ENCODE results near the gene ATP9B.

Gene ATP9B

DNA sequence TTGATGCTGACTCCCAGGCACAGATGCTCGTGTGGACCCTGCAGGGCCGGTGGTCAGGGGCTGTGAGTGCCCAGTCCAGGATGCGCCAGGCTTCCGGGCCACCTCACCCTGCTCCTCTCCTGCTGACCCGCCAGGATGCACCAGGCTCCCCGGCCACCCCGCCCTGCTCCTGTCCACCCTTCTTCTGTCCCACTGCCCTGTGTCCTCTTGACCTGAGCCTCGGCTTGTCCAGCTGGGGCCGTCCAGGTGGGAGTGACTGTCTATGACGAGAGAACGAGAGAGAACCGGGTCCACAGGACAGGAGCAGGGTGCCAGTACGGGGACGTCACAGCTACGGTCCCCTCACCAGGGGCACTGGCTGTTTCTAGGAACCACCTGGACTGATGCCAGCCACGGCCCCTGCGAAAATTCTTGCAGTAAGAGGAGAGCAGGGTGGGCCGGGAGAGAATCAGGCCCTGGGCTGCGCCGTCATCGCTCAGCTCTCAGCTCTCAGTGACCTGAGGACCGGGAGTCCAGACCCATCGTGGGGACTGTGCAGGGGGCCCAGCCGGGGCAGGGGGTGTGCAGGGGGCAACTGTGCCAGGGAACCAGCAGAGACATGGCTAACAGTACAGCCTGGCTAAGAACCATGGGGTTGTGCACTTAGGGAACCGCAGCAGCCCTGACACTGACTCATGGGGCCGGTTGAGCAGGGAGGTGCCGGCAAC is 313.6 kb downstream of the ATP9B start:
- DNase-seq (ENCODE audit: low read depth), result no peak

DNA sequence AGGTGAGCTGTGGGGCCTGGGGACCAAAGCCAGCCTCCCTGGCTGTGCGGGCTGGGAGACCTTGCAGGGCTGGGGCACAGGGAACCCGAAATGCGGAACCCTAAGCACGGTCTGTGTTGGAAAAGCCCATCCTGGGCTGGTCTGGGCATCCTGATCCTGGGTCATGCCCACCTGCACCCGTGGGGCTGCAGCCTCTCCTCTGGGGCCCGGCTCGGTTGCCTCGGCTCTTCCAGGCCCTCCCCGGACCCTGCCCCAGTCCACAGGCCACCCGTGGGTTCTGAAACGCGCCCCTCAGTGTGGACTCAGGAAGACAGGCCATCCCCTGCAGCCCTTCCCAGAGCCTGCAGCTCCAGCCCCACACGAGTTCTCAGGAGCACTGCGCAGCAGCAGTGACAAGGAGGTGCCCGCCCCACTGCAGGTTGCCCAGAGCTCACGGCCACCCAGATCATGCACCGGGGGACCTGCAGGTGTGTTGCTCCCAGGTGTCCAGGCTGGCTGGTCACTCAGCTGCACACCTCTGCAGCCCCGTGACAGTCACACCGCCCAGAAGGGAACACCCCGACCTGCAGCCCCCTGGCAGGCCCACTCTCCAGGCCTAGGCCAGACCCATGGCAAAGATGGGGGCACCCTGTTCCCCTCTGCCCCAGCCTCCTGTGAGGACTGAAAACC is 314.3 kb downstream of the ATP9B start:
- DNase-seq (ENCODE audit: low read depth), result no peak

DNA sequence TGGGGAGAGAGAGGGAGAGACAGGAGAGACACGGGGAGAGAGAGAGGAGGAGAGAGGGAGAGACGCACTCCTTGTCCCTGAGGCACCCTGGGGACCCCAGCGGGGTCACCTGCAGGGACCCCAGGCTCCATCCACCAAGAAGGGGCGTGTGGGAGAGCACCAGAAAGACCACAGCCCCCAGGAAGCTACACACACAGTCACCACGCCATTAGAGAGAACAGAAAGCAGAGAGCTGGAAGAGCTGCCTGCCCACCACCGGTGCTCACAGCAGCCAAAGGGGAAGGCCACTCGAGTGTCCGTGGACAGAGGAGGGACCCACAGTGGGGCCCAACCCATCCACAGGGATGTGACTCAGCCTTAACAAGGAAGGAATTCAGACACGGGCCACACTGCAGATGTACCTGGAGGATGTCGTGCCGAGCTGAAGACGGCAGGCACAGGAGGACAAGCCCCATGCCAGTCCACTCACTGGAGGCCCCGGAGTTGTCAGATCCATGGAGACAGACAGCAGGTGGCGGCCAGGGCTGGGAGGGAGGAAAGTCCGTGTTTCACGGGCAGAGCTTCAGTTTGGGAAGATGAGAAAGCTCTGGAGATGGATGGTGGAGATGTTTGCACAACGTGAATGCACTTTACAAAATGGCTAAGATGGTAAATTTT is 315.1 kb downstream of the ATP9B start:
- no peak for DNase-seq (ENCODE audit: low read depth)

DNA sequence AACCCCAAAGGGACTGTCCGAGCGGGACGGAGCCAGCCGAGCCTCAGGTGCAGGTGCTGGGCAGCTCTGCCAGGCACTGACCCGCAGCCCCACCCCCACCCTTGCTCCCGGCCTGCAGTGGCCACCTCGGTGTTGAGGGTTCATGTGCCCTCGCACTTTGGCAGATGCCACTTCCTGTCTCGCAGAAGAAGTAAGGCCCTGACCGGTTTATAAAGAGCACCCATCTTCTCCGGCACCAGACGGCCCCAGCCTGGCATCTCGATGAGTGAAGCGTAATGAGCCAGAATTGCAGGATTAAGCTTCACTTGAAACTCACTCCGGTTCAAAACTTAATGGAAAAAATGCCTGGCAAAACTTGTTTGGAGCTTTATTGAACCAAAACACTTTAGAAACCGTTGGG is 315.6 kb downstream of the ATP9B start:
- no peak for DNase-seq (ENCODE audit: low read depth)

DNA sequence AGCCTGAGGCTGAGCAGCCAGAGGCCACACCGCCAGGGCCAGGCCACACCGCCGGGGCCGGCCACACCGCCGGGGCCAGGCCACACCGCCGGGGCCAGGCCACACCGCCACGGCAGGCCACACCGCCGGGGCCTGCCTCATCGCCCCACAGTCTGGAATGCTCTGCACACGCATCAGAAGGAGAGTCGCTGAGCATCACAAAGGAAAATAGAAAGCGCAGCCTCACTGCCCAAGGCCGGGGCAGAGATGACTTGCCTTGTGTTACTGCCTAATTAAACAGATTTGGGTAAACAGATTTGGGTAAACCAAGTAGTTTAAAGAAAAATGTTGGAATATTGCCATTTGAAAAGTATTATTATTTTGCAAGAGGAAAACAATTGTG is 316.1 kb downstream of the ATP9B start:
- no peak for DNase-seq (ENCODE audit: low read depth)

DNA sequence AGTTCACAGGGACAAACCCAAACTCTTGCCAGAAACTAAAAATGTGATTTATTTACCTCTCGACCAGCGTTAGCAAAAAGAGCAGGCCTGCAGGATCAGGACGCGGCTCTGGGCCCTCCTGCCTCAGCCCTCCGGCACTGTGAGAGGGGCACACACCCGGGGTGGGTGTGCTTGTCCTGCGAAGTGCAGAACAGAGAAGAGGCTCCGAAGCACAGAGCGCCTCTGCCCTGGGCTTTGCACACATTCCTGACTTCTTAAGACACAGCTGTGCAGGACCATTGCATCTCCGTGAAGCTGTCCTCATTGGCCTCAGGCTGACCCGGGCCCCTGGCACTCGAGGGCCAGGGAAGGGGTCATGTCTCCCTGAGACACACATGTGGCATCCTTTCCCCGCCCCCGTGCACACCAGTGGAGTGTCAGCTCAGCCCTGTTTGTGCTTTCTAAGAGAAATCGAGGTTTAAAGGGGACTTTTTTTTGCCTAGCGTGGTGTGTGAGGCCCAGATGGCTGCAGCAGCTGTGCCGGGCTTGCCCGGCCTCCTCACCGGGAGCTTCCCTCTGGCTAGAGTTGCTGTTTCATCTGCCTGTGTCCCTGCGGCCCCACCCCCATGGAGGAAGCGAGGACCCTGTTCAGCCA is 316.6 kb downstream of the ATP9B start:
- no peak for DNase-seq (ENCODE audit: low read depth)

DNA sequence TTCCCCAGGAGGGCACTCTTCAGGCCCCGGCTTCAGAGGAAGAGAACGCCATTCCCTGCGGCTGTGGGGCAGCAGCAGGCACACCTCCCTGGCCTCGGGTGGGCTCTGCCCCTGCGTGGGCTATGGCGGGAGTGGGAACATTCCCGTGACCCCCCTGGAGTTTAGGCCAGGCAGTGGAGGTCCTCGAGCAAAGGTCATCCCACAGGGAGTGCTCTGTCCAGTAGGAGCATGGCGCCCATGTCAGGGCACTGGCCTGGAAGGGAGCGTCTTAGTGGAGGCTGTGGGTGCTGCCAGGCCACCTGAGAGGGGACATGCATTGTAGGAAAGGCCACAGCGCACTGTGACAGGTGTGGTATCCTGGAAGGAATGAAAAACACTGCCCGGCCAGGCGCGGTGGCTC is 317.4 kb downstream of the ATP9B start:
- DNase-seq (ENCODE audit: low read depth), result no peak

DNA sequence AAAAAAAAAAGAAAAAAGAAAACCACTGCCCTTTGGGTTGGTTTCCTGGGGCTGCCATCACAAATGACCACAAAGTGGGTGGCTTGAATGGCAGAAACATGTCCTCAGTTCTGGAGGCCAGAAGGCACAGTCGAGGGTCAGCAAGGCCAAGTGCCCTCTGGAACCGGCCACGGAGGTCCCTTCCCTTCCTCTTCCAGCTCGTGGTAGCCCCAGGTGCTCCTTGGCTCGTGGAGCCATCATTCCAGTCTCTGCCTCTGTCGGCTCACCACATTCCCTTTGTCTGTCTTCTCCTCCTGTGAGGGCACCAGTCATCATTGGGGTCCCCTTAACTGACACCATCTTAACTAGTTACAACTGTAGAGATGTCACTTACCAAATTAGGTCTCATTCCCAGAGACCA is 318.0 kb downstream of the ATP9B start:
- no peak for DNase-seq (ENCODE audit: low read depth)

DNA sequence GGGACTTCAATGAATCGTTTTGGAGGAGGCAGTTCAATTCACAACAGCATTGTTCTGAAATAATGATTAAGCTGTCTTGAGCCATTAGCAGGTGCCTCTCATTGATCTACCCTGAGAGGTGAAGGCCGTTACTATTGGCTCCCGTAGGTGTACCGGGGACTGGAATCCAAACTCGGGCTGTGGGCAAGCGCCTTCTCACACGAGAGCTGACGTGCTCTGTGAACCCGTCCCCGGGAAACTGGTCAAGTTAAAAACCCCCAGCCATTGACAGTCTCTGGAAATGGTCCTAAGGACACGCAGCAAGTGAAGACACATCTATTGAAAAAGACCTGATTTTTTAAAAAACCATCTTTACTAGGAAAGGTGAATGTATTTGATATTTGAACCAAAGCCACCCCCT is 318.4 kb downstream of the ATP9B start:
- DNase-seq (ENCODE audit: low read depth), result no peak

DNA sequence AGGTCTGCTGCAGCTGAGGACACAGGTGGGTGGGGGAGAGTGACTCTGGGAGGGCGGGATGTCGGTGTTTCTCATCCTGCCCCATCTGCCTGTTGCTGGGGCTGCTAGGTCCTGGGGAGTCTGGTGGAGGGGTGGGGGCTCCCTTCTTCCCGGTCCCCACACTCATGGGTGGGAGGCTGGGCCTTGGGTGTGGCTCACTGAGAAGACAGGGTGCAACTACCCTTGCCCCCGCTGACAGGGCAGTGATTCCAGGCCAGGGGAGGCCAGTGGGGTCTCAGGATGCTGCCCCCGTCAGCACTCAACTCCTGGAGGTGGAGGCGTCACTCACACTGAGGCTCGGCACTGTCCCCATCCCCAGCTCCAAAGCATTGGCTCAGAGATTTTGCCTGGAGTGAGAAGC is 318.8 kb downstream of the ATP9B start:
- no peak for DNase-seq (ENCODE audit: low read depth)

DNA sequence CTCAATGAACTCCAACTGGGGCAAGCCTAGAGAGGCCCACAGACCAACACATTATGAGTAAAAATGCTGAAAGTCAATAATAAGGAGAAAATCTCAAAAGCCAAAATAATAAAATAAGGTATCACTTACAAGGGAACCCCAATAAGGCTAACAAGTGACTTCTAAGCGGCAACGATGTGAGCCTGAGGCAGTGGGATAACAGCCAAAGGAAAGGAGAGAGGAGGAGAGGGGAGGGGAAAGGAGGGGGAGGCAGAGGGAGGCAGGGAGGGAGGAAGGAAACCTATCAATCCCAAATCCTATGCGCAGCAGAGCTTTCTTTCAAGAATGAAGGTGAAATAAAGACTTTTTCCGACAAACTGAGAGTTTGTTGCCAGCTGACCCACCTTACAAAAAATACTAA is 320.5 kb downstream of the ATP9B start:
- no peak for DNase-seq (ENCODE audit: low read depth)

DNA sequence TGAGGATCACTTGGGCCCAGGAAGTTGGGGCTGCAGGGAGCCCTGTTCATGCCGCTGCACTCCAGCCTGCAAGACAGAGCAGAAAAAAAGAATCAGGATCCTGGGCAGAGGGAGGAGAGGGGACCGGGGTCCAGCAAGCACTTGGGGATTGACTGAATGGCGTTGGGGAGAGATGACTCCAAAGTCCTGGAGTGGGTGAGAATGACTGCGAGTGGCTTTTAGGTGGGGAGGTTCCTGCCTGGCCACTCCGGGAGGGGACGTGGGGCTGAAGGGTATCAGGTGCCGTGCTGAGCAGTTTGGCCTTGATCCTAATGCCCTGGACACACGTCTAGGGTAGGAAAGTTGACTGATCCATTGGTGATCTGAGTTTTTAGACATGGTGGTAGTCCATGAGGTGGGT is 323.0 kb downstream of the ATP9B start:
- DNase-seq (ENCODE audit: low read depth), result no peak

DNA sequence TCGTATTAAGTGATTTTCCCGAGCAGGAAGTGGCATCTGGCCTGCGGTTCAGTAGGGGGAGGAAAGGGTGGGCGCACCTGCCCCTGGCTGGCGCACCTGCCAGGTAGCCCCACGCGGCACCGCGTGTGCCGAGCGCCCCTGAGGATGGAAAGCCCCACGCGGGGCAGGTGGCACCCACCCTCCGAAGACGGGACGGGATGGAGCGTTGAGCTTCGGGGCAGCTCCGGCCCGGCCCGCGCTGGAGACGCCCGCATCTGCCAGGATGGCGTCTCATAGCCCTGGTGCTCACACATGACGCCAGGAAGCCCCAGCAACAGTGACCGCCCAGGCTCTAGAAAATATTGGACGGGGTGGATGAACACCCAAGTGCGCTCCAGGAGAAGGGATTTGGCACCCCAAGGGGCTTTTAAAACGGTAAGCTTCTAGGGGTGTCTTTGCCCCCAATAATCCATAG is 324.0 kb downstream of the ATP9B start:
- no peak for DNase-seq (ENCODE audit: low read depth)

DNA sequence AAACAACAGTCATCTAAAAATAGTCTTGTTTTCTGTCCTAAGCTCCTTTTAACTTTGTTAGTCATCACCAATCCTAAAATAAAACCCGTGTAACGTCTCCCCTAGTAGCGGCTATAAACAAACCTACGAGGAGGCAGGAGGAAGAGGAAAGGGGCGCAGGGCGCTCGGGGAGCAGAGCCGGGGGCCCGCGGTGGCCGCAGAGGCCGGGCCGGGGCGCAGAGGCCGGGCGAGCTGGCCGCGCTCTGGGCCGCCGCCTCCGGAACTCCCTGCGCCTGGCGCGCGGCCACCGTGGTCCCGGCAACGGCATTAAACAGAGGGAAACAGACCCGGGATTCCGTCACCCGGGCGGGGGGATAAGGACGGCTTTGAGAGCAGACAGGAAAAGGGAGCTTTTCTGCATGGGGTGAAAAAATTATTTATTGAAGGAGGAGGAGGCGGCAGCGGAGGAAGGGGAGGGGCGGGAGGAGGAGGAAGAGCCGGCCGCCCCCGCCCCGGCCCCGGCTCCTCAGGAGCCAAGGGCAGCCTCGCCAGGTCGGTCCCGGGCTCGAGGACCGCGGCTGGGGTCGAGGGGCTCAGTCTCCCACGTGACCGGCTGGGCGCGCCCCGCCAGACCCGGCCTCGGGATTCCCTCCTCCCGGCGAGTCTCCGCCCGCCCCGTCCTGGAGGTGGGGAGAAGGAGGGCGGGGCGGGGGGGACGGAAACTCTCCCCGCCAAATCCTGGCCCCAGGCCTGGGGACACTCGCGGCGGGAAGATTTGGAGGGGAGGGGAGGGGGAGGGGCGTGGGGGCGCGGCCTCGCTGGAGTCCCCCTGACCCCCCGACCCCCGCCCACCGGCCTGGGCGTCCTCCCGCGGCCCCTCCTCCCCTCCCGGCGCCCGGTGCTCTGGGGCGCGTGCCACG is 324.7 kb downstream of the ATP9B start:
- peak; percentile 77 for DNase-seq (ENCODE audit: low read depth)

DNA sequence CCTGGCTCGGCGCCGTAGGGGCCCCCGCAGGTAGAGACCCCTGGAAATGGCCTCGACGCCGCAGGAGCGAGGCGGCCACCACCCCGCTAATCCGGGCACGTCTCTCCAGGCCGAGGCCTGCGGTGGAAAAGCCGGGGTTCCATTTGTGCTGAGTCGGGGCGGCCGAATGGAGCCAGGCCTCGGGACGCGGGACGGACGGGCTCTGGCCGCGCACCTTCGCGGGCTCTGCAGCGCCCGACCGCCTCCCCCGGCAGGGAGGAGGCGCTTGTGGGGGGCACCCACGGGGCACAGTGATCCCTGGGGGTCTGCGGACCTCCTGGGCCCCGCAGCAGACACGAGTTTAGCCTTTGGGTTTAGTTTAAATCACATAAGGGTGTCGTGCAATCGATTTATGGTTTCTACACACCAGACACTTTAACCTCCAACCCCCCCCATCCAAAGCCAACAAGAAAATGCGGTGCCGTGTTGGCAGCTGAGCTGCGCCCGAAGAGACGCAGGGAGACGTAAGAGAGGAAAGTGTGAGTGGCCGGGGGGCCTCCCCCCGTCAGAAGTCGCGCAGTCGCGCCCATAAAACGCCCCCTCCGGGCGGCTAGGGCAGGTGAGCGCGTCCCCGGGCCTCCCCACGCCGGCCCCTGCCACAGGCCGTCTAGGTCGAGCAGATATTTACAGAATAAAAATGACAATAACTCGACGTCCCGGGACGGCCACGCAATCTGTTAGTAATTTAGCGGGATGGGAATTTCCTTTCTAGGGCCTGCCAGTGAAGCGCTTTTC is 325.5 kb downstream of the ATP9B start:
- no peak for DNase-seq (ENCODE audit: low read depth)

DNA sequence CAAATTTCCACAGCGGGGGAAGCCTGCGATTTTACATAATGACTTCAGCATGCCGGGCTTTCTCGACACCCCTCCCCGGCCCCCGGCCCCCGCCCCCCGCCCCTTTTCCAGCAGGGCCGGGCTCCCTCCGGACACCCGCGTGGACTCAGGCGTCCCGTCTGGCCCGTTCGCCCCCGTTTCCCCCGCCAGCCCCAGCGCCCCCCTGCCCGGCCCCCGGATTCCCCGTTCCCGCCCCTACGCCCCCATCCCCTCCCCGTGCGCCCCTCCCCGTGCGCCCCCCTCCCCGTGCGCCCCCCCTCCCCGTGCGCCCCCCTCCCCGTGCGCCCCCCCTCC is 326.1 kb downstream of the ATP9B start:
- DNase-seq (ENCODE audit: low read depth), result no peak

DNA sequence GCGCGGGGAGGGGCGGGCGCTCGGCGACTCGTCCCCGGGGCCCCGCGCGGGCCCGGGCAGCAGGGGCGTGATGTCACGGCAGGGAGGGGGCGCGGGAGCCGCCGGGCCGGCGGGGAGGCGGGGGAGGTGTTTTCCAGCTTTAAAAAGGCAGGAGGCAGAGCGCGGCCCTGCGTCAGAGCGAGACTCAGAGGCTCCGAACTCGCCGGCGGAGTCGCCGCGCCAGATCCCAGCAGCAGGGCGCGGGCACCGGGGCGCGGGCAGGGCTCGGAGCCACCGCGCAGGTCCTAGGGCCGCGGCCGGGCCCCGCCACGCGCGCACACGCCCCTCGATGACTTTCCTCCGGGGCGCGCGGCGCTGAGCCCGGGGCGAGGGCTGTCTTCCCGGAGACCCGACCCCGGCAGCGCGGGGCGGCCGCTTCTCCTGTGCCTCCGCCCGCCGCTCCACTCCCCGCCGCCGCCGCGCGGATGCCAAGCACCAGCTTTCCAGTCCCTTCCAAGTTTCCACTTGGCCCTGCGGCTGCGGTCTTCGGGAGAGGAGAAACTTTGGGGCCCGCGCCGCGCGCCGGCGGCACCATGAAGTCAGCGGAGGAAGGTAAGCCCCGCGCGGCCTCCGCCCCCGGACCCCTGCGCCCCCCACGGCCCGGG is 326.7 kb downstream of the ATP9B start, which contains the start of gene NFATC1:
NFATC1 (plus strand) TSS at position 170 of the 644 bp plus-strand sequence; CDS start at position 465, 295 bp downstream.
- DNase-seq (ENCODE audit: low read depth), result peak; percentile 61

DNA sequence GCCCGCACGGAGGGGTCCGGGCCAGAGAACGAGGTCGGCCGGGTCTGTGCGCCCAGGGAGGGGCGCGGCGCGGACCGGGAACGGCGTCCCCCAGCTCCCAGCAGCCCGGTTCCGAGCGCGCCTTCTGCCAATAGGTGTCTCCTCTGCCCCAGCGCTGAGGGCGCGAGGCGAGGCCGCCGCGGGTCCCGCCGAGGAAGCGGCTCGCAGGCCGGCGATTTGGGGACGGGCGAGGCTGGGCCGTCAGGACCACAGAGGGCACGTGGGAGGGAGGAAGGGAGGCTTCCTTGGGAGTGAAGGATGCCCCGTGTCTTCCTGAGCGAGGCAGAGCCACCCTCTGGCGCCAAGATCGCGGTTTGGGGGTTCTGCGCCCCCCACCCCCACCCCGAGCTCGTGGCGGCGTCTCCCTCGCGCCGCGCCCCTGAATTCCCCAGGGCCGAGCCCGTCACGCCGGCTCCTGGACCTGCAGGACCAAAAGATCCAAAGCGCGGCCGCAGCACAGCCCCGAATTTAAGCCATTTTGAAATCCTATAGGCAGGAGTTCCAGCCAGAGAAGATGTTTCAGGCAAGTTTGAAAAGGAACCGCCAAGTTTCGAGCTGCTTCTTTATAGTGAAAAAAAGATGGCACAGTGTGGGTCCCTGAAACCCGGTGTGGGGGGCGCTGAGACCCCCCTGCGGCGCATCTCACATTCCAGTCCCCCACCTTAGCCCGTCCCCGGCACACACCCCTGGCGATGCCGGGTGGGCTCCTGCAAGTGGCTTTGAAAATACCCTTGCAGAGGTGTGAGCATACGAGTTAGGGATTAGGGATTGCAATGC is 327.4 kb downstream of the ATP9B start:
- DNase-seq (ENCODE audit: low read depth), result no peak

DNA sequence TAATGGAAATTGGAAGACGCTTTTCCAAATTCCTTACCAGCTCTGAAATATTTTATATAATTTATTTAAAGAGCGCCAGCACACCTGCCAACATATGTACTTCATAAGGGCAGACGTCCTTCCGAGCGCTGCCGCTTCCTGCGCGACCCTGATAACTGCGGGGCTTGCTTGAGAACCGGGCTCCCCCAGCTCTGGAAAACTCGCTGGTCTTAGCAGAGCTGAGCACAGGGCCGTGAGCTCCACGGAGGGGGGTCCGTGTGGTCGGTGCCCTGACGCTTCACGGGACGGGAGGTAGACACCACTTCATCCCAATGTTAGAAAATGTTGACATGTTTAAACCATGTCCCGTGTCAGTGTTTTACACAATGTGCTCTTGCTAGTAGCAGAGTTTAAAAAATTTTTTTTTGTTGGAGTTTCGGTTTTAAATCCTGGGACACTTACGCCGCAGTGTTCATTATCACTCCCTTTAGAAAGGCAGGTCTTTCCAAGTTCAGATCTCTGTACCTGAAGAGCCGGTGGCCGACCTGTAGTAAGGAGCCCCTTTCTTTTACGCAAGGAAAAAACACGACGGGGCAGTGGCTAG is 328.1 kb downstream of the ATP9B start:
- no peak for DNase-seq (ENCODE audit: low read depth)

Data from amniotic epithelial cell (primary cell).